Measurements from ENCODE around the gene KRTAP12-1.

GRCh38 chr21:44718093-44718492, 36.1 kb upstream of the KRTAP12-1 start:
- TF ChIP-seq EZH2 (IDR thresholded peaks at IDR 0.05; ENCODE audit: borderline replicate concordance, low read length) (no peak), CTCF (IDR thresholded peaks at IDR 0.05; ENCODE audit: low read length) (no peak)

Data from OCI-LY1 (cell line).